Breast epithelium (tissue), 3 donors: ENCODE results near the gene USP10.

Experiments used
- POLR2A ChIP-seq: fragments of 450-650 bp; IDR thresholded peaks from one replicate; pipeline ENCODE4 v1.6.1; 2016; ENCODE audit warnings: antibody characterized with exemption, mild to moderate bottlenecking, moderate library complexity
- POLR2AphosphoS5 ChIP-seq, 3 donors: sonication (generic); formaldehyde crosslinking; IDR thresholded peaks; one replicate each; pipeline ENCODE4 v1.6.1; 2017; ENCODE audit warnings: antibody characterized with exemption in 3 of 3
- TF ChIP-seq, protein P1 (sequence below), 3 donors: fragments of 450-650 bp; IDR thresholded peaks; one replicate each; pipeline ENCODE4 v1.5.1; 2016 to 2017; ENCODE audit warnings: antibody characterized with exemption in 3 of 3, mild to moderate bottlenecking in 3 of 3, moderate library complexity in 3 of 3

GRCh38 chr16:84673203-84673535 lies 26.6 kb upstream of the USP10 start:
- TF ChIP-seq, protein P1, sequence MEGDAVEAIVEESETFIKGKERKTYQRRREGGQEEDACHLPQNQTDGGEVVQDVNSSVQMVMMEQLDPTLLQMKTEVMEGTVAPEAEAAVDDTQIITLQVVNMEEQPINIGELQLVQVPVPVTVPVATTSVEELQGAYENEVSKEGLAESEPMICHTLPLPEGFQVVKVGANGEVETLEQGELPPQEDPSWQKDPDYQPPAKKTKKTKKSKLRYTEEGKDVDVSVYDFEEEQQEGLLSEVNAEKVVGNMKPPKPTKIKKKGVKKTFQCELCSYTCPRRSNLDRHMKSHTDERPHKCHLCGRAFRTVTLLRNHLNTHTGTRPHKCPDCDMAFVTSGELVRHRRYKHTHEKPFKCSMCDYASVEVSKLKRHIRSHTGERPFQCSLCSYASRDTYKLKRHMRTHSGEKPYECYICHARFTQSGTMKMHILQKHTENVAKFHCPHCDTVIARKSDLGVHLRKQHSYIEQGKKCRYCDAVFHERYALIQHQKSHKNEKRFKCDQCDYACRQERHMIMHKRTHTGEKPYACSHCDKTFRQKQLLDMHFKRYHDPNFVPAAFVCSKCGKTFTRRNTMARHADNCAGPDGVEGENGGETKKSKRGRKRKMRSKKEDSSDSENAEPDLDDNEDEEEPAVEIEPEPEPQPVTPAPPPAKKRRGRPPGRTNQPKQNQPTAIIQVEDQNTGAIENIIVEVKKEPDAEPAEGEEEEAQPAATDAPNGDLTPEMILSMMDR (IDR thresholded peaks at IDR 0.05), result no peak
- no peak for TF ChIP-seq POLR2AphosphoS5 (IDR thresholded peaks at IDR 0.05)
- no peak for TF ChIP-seq POLR2A
